K562 (cell line): ENCODE measurements around the gene ETFRF1. TPM values are rescaled to one million over a fixed set of nuclear protein-coding genes. Genes with fewer than 3 reads are reported as not detected.

Experiments
- COPS2 ChIP-seq: fragments of 450-650 bp; conservative IDR thresholded peaks from 2 replicates; pipeline ENCODE4 v1.6.1; 2016; ENCODE audit warnings: mild to moderate bottlenecking, moderate library complexity
- CSDE1 ChIP-seq, 2 experiments: fragments of 450-650 bp; IDR thresholded peaks; 2 replicates each; pipeline ENCODE4 v1.6.1; 2016; ENCODE audit warnings: mild to moderate bottlenecking in 1 of 2
- CTBP1 ChIP-seq: fragments of 450-650 bp; IDR thresholded peaks from 2 replicates; pipeline ENCODE4 v1.6.1; 2016; ENCODE audit warnings: borderline replicate concordance
- EP400 ChIP-seq: fragments of 450-650 bp; IDR thresholded peaks from 2 replicates; pipeline ENCODE4 v1.6.1; 2017; ENCODE audit warnings: antibody characterized with exemption, mild to moderate bottlenecking, moderate library complexity
- FOXP1 ChIP-seq: sonication (generic); formaldehyde crosslinking; IDR thresholded peaks from 2 replicates; pipeline ENCODE4 v1.8.0; 2022; ENCODE audit warnings: mild to moderate bottlenecking, missing genetic modification reagents
- JUN ChIP-seq, 2 experiments: sonication (generic) in 1 of 2; formaldehyde crosslinking in 1 of 2; IDR thresholded peaks; 2 replicates each; pipeline versions ENCODE4 v1.6.1 to v1.8.0; 2012 to 2022; ENCODE audit warnings: borderline replicate concordance in 2 of 2, mild to moderate bottlenecking in 2 of 2, improper control_type of control experiment in 1 of 2, low read depth in 1 of 2, low read length in 1 of 2, missing genetic modification reagents in 1 of 2
- LARP7 ChIP-seq: fragments of 450-650 bp; IDR thresholded peaks from 2 replicates; pipeline ENCODE4 v1.6.1; 2016
- MAFK ChIP-seq: IDR thresholded peaks from 2 replicates; pipeline ENCODE4 v1.6.1; 2011; ENCODE audit warnings: low read length, improper control_type of control experiment
- NCOA1 ChIP-seq: fragments of 450-650 bp; IDR thresholded peaks from 2 replicates; pipeline ENCODE4 v1.6.1; 2016; ENCODE audit warnings: low read depth
- POLR3A ChIP-seq: IDR thresholded peaks from 2 replicates; pipeline ENCODE4 v1.6.1; 2011; ENCODE audit warnings: borderline replicate concordance, mild to moderate bottlenecking, moderate library complexity; ENCODE audit not compliant: insufficient read length, insufficient read depth; ENCODE audit errors: extremely low read depth
- SMARCA5 ChIP-seq: fragments of 450-650 bp; IDR thresholded peaks from 2 replicates; pipeline ENCODE4 v1.6.1; 2016
- SMARCB1 ChIP-seq: IDR thresholded peaks from 2 replicates; pipeline ENCODE4 v1.6.1; 2011; ENCODE audit warnings: improper control_type of control experiment, low read depth; ENCODE audit not compliant: insufficient read length
- ZNF444 ChIP-seq: fragments of 250-450 bp; sonication (Bioruptor Pico); IDR thresholded peaks from 2 replicates; pipeline ENCODE4 v1.4.0; 2020; ENCODE audit warnings: mild to moderate bottlenecking, moderate library complexity
- polyA plus RNA-seq, 8 experiments: library from polyadenylated mRNA; depleted of rRNA in 4 of 8; stranded (reverse) in 5 of 8; unstranded in 3 of 8; fragments of >200 nt; fragmentation: Nextera tagmentation in 2 of 8; fragmentation: Illumina TruSeq in 1 of 8; extraction: Ambion mirVana in 2 of 8; extraction: Trizol in 1 of 8; gene quantifications; 2 replicates each; pipeline versions ENCODE4 v1.2.1 to v1.2.3, GENCODE V29; 2011 to 2014; ENCODE audit warnings: inconsistent platforms in 1 of 8, missing spikeins in 1 of 8
- total RNA-seq, 7 experiments: library from RNA; depleted of rRNA in 6 of 7; stranded (reverse); fragments of >200 nt in 6 of 7; fragmentation: Illumina TruSeq in 2 of 7; extraction: Trizol in 2 of 7; gene quantifications; 2 replicates each; pipeline versions ENCODE4 v1.2.1 to v1.2.3, GENCODE V29; 2011 to 2021; ENCODE audit warnings: low replicate concordance in 1 of 7
- TF ChIP-seq, protein P1 (sequence below): fragments of 450-650 bp; IDR thresholded peaks from 2 replicates; pipeline ENCODE4 v1.6.1; 2017; ENCODE audit warnings: mild to moderate bottlenecking, moderate library complexity
- TF ChIP-seq, protein P2 (sequence below): sonication (generic); formaldehyde crosslinking; IDR thresholded peaks from 2 replicates; pipeline ENCODE4 v1.8.0; 2022; ENCODE audit warnings: mild to moderate bottlenecking, low read depth, missing genetic modification reagents
- TF ChIP-seq, protein P3 (sequence below), 2 experiments: IDR thresholded peaks; 2 replicates each; pipeline ENCODE4 v1.6.1; 2012; ENCODE audit warnings: improper control_type of control experiment in 2 of 2, low read depth in 2 of 2, low read length in 2 of 2, borderline replicate concordance in 1 of 2
- TF ChIP-seq, protein P4 (sequence below): fragments of 250-450 bp; sonication (Bioruptor Pico); IDR thresholded peaks from 2 replicates; pipeline ENCODE4 v1.8.0; 2022; ENCODE audit warnings: moderate library complexity, mild to moderate bottlenecking, inconsistent platforms

The ETFRF1 gene
- total and polyA plus RNA-seq, 9 of the 15 experiments (the other 6 are each of a cell fraction or from before 2014, with no cell fraction given): 16.1 to 107 (median 33.7) TPM

DNA sequence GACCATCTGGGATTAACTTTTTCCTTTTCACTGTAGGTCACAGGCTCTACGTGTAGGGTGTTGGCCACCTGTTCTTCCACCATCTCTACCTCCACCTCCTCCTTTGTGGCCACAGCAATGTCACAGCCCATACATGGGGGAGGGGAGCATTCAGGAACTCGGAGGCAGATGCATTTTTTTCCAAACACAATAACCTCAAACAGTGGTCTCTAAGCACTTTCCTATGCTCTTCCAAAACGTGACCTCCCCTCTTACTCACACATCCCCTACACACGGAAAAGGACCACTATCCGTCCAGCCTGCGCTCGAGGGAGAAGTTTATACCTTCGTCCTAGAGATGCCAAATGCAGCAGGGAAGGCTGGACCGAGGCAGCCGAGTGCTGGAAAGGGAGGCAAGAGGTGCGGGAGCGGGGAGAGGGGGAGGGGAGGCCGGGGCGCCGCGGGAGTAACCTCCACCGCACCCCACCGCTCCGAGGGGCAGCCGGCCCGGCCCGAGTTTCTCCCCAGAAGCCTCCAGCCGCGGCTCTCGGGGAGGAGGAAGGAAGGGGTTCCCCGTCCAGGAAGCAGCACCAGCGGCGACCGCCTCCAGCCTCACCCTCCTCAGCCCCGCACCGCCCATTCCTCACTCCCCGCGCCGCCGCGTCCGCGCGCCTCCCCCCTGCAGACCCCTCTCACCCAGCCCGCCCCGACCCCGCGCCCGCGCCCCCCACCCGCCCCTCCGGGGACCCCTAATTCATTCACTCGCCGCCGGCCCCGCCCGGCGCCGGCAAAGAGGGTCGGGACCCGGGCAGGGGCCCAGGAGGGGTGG, 55.1 kb downstream of the ETFRF1 start (continued):
- TF ChIP-seq COPS2 (no peak), CSDE1 (IDR thresholded peaks at IDR 0.05) (no peak), EP400 (no peak), SMARCB1 (no peak), LARP7 (no peak), POLR3A (no peak), SMARCA5 (no peak), NCOA1 (no peak), CTBP1 (peak; percentile 26; the same call in 1 of the 2 replicates), JUN (IDR thresholded peaks at IDR 0.05; ENCODE audit: borderline replicate concordance, low read depth, low read length) (no peak), JUN (CRISPR knock-in tag; IDR thresholded peaks at IDR 0.05; ENCODE audit: borderline replicate concordance) (no peak), ZNF444 (CRISPR knock-in tag) (no peak), MAFK (no peak), FOXP1 (CRISPR knock-in tag) (no peak)
- TF ChIP-seq, protein P1, sequence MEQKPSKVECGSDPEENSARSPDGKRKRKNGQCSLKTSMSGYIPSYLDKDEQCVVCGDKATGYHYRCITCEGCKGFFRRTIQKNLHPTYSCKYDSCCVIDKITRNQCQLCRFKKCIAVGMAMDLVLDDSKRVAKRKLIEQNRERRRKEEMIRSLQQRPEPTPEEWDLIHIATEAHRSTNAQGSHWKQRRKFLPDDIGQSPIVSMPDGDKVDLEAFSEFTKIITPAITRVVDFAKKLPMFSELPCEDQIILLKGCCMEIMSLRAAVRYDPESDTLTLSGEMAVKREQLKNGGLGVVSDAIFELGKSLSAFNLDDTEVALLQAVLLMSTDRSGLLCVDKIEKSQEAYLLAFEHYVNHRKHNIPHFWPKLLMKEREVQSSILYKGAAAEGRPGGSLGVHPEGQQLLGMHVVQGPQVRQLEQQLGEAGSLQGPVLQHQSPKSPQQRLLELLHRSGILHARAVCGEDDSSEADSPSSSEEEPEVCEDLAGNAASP: no peak
- TF ChIP-seq, protein P2, sequence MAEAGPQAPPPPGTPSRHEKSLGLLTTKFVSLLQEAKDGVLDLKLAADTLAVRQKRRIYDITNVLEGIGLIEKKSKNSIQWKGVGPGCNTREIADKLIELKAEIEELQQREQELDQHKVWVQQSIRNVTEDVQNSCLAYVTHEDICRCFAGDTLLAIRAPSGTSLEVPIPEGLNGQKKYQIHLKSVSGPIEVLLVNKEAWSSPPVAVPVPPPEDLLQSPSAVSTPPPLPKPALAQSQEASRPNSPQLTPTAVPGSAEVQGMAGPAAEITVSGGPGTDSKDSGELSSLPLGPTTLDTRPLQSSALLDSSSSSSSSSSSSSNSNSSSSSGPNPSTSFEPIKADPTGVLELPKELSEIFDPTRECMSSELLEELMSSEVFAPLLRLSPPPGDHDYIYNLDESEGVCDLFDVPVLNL (CRISPR knock-in tag): no peak
- TF ChIP-seq, protein P3, sequence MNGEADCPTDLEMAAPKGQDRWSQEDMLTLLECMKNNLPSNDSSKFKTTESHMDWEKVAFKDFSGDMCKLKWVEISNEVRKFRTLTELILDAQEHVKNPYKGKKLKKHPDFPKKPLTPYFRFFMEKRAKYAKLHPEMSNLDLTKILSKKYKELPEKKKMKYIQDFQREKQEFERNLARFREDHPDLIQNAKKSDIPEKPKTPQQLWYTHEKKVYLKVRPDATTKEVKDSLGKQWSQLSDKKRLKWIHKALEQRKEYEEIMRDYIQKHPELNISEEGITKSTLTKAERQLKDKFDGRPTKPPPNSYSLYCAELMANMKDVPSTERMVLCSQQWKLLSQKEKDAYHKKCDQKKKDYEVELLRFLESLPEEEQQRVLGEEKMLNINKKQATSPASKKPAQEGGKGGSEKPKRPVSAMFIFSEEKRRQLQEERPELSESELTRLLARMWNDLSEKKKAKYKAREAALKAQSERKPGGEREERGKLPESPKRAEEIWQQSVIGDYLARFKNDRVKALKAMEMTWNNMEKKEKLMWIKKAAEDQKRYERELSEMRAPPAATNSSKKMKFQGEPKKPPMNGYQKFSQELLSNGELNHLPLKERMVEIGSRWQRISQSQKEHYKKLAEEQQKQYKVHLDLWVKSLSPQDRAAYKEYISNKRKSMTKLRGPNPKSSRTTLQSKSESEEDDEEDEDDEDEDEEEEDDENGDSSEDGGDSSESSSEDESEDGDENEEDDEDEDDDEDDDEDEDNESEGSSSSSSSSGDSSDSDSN (IDR thresholded peaks at IDR 0.05; ENCODE audit: borderline replicate concordance in 1 of 2, low read depth in 2 of 2, low read length in 2 of 2): 0 out of 4 replicates have a peak, but pooled peaks of 1 of the 2 experiments have one; percentile 35
- TF ChIP-seq, protein P4, sequence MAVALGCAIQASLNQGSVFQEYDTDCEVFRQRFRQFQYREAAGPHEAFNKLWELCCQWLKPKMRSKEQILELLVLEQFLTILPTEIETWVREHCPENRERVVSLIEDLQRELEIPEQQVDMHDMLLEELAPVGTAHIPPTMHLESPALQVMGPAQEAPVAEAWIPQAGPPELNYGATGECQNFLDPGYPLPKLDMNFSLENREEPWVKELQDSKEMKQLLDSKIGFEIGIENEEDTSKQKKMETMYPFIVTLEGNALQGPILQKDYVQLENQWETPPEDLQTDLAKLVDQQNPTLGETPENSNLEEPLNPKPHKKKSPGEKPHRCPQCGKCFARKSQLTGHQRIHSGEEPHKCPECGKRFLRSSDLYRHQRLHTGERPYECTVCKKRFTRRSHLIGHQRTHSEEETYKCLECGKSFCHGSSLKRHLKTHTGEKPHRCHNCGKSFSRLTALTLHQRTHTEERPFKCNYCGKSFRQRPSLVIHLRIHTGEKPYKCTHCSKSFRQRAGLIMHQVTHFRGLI: no peak
